HG03159 (cell line): ENCODE measurements around the gene TNFAIP8L1.
"Not testable (repeated sequence)": the region's sequence is repeated elsewhere in the genome, so short reads cannot be mapped to it uniquely, and the experiment has no call there.

Source experiments
- ATAC-seq: cut with Tn5 transposase; IDR thresholded peaks from one replicate; pipeline ENCODE4 v1.9.1; 2021; ENCODE audit warnings: mild to moderate bottlenecking, moderate library complexity; ENCODE audit not compliant: unreplicated experiment

TNFAIP8L1 gene

GRCh38 chr19:4675346-4675745 is 36.0 kb downstream of the TNFAIP8L1 start:
- ATAC-seq = no peak

DNA sequence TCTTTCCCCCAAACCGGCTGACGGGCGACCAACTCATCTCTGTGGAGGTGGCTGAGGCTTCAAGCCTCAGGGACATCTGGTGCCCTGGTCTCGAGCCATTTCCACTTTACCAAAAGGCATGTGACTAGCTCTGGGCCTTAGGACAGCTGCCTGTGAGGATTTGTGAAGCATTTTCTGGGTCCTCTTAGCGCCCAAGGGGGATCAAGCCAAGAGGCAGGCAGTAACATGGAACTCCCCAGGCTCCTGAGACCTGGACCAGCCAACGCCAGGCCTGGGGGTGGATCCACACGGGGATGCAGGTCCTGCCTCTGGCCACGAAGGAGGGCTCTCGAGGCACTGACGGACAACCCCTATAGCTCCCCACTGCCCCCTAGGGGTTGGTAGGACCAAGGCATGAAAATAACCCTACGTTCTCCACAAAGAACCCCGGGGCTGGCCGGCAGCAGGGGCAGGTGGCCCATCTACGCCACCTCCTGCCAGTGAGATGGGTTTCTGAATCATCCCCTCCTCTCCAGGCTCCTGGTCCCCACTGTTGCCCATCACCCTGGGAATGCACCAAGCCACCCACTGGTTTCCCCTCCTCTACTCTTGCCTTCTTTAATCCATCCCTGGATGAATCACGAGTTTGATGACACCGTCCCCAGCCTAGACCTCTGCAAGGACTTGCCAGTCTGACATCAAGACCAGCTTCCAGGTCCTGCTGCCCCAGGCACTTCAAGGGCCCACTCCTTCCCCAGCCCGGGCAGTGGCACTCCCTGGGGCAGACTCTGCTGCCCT is 37.8 kb downstream of the TNFAIP8L1 start:
- ATAC-seq = no peak

DNA sequence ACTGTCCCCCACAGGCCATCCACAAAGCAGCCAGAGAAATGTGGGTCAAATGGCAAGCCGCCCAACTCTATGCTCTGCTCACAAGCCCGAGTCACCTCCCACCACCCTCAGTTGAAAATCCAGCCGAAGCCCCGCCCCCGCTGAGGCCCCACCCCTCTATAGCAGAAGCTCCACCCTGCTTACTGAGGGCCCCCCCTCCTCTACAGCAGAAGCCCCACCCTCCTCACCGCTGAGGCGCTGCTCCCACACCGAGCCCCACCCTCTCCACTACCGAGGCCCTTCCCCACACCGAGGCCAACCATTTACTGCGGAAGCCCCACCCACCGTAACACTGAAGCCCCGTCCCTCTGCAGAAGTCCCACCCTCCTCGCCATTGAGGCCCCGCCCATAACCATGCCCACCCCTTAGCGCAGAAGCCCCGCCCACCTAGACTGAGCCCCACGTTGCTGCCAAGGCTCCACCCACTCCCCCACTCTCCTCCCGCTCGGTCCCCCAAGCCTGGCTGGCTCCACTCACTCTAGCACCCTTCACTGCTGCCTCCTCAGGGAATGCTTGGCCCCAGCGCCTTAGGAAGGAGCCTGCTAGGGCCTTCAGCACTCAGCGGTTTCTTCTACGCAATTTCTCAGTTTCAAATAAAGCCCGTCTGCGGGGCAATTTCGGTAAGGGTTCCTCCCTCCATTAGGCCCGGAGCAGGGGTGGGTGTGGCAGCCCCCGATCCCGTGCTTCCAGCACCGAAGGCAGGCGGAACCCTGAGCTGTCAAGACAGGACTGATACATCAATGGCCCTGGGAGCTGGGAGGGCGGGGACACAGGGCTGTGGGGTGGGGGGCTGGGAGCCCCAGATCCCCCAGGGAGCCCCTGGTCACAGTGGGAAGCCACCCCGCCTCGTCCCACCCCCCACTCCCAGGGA is 39.8 kb downstream of the TNFAIP8L1 start:
- ATAC-seq = no peak

DNA sequence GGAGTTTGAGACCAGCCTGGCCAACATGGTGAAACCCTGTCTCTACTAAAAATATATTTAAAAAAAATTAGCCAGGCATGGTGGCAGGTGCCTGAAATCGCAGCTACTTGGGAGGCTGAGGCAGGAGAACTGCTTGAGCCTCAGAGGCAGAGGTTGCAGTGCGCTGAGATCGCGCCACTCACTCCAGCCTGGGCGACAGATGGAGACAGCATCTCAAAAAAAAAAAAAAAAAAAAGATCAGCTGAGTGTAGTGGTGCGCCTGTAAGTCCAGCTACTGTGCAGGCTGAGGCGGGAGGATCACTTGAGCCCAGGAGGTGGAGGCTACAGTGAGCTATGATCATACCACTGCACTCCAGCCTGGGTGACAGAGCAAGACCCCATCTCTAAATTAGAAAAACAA is 40.7 kb downstream of the TNFAIP8L1 start:
- not testable (repeated sequence) for ATAC-seq

DNA sequence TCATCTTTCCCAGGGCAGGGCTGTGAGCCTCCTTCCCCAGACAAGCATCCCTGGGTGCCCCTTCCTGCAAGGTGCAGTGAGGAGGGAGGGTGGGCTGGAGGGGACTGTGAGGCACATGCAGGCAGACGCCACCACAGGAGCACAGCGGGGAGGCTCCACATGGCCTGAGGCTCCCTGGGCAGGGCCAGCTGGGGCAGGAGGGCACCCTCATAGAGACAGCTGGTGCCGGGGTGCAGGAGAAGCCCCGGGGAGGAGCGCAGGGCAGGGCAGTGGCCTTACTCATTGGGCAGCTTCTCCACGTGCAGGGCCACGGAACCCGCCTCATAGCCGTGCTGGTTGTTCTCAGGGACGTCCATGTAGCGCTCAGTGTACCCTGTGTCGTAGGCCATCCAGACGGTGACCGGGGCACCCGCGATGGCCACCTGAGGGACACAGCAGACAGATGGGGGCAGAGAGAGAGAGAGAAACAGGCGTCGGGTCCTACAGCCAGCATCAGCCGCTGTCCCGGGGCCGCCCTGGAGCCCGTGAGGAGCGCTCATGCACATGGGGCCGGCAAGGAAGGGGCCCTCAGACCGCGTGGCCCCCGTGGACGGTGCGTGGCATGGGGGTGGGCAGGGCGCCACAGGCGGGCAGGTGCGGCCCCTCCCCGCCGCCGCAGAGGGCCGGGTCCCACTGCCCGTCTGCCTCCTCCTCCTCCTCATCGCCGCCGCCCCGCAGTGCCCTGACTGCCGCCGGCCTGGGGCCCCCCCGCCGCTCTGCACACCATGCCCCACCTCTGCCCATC is 43.3 kb downstream of the TNFAIP8L1 start:
- ATAC-seq = no peak

DNA sequence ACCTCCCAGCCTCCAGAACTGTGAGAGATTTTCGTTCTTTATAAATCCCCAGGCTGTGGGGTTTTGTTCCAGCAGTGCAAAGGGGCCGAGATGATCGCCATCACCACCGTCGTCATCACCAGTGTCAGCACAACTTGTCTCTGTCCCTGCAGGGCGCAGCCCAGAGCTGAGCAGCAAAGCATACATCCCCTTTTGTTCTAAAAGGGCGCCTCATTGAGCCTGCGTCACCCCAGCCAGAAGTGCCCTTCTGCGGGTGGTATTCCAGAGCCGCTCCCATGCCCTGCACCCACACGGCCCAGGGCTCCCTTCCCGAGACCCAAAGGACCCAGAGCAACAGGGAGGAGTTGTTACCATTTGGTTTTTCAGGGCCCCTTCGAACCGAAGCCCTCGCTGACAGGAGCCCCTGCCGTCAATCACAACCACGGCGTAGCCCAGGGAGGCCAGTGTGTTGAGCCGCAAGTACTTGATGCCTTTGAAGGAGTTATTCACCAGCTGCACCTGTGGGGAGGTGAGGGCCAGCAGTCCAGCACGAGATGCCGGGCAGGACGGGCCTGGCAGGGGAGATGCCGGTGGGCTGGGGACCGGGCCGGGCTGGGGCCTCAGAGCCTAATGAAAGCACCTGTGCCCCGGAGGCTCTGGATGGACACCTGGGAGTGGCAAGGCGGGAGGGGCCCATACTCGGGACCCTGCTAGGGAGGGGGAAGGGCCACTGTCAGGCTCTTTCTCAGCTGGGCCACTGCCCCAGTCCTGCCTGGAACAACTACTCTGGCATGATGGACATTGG is 45.2 kb downstream of the TNFAIP8L1 start:
- no peak for ATAC-seq

DNA sequence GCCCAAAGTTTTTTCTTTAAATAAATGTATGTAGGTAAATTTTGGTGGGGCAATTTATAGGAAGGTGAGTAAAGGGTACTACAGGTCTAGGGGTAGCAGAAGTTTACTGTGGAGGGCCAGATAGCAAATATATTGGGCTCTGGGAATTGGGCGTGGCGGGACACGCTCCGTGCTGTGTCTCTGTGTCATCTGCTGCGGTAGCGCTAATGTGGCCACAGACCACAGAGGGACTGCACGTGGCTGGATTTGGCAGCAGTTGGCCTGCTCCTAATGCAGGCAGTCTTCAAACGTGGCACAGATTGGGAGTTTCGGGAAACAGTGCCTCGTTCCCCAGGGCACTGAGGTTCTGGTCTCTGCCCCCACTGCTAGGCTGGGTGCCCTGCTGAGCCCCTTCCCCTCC is 47.4 kb downstream of the TNFAIP8L1 start:
- no peak for ATAC-seq

DNA sequence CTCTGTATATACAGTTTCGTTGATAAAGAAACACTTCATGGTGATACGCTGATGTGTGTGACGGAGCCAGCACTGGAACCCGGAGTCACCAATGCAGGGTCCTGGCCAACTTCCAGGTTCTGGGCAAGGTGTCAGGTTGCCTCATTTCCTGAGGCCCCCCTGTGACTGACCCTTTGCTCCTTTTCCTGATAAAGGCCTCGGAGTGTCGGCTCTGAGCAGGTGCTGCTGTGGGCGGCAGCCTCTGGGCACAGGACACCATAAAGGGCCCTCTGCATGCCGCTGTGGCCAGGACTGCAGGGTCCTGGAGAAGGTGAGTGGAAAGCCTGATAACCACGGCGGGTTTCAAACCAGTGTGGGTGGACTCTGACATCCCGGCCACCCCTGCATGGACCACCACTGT is 48.1 kb downstream of the TNFAIP8L1 start:
- ATAC-seq = no peak

DNA sequence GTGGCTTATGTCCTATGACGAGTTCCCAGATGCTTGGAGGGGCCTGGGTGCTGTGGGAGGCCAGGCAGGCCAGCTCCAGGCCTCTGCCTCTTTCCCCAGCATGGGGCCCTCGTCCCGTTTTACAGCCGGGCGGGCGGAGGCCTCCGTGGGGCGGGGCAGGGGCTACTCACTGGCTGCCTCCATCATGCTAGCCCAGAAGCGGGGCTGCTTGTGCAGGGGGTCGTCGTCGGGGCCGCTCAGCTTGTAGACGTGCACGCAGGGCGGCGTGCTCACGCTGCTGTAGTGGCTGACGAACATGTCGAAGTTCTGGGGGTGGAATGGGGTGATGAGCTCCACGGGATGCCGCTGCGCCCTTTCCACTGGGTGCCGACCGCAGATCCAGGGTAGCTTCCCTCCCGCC is 49.3 kb downstream of the TNFAIP8L1 start:
- no peak for ATAC-seq

DNA sequence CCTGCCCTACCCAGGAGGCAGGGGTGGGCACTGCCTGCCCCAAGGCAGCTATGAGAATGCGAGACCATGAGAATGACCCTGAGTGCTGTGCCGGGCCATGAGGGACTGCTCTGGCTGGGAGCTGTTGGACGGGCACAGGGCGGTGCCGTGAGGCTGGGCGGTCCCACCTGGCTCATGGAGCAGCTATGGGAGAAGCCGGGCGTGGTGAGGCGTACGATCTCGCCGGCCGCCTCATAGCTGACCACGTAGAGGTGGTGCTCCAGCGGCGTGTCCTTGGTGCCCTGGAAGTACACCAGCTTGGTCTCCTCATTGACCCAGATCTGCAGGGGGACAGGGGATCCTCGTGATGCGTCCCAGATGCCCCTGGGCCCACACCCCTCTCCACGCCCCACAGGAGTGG is 50.1 kb downstream of the TNFAIP8L1 start:
- no peak for ATAC-seq

GRCh38 chr19:4690361-4690760 is 51.0 kb downstream of the TNFAIP8L1 start:
- ATAC-seq = no peak

- ATAC-seq = no peak
Measured at GRCh38 chr19:4691373-4691772, 52.1 kb downstream of the TNFAIP8L1 start.

DNA sequence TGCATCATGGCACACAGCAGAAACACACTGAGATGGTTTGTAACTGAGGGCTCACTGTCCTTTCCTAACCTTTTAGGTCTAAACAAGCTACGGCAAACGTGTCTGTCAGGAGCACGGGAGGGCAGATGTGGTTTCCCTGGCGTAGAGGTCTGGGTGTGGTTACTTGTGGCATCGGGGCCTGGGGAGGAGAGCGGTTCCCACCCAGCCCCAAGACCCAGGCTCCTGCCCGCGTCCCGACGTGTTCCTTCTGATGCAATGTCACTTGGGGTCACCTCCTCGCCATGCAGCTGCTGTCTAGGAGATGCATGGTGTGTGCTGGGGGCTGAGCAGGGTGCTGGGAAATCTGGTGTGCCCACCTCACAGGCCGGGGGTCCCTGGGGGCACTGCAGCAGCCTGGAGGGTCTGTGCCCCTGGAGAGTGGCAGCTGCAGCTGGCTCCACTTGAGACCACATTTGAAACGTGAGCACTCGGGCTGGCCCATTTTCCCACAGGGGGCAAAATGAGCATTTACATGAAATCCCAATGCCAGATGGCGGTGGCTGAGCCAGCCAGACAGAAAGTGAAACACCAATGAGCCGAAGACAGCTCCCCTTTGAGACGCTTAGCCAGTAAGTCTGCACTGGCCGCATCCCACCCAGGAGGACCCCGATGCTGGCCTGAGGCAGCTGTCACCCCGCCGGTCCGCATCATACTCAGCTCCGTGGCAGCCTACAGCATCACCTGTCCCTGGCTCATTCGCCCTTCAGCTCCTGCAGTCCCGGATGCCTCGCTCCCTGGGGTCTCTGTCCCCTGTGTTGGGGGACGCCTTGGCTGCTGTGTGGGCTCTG is 53.1 kb downstream of the TNFAIP8L1 start:
- no peak for ATAC-seq

DNA sequence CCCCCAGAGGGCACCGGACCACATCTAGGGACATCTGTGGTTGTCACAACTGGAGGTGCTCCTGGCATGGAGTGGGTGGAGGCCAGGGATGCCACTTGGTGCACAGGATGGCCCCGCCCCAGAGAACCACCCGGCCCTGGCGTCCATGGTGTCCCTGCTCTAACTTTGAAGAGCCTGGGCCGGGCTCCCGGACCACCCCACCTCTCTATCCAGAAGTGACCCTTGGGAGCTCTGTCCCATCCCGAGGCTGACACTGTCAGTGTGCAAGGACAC is 53.7 kb downstream of the TNFAIP8L1 start:
- ATAC-seq = no peak

- ATAC-seq = no peak
Measured at GRCh38 chr19:4693471-4694121, 54.3 kb downstream of the TNFAIP8L1 start.

- no peak for ATAC-seq
Measured at GRCh38 chr19:4694211-4694987, 55.1 kb downstream of the TNFAIP8L1 start.

GRCh38 chr19:4695224-4695731 is 56.0 kb downstream of the TNFAIP8L1 start:
- ATAC-seq = no peak

- no peak for ATAC-seq
Measured at GRCh38 chr19:4697304-4697703, 58.0 kb downstream of the TNFAIP8L1 start.
